Stimulated activated CD8-positive, alpha-beta memory T cell treated with anti-CD3 and anti-CD28 coated beads, Interleukin-7, amount 100 ng/mL, for 24 hours (primary cell): Measurements from ENCODE around the gene PCNX1.
"Not testable (repeated sequence)": the region's sequence is repeated elsewhere in the genome, so short reads cannot be mapped to it uniquely, and the experiment has no call there.

Source experiments
- DNase-seq: peaks from one replicate; pipeline ENCODE4 v3.0.0-alpha.2; 2020; ENCODE audit warnings: low read depth

Gene PCNX1

DNA sequence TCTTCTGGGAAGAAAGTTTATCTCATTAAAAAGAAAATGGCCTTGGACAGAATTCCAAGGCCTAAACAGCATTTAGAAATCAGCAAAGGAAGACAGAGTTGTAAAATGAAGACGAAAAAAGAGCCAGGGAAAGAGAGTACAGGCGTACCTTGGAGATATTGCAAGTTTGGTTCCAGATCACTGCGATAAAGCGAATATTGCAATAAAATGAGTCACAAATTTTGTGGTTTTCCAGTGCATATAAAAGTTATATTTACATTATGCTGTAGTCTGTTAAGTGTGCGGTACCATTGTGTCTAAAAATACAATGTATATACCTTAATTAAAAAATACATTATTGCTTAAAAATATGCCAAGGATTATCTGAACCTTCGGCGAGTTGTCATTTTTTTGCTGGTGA is 9.0 kb downstream of the PCNX1 start:
- no peak for DNase-seq

DNA sequence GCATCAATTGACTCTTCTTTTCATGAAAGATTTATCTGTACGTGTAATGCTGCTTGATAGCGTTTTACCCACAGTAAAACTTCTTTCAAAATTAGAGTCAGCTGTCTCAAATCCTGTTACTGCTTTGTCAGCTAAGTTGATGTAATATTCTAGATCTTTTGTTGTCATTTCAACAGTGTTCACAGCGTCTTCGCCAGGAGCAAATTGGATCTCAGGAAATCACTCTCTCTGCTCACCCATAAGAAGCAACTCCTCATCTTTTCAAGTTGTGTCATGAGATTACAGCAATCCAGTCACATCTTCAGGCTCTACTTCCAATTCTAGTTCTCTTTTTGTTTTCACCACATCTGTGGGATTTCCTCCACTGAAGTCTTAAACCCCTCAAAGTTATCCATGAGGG is 9.5 kb downstream of the PCNX1 start:
- DNase-seq: no peak

DNA sequence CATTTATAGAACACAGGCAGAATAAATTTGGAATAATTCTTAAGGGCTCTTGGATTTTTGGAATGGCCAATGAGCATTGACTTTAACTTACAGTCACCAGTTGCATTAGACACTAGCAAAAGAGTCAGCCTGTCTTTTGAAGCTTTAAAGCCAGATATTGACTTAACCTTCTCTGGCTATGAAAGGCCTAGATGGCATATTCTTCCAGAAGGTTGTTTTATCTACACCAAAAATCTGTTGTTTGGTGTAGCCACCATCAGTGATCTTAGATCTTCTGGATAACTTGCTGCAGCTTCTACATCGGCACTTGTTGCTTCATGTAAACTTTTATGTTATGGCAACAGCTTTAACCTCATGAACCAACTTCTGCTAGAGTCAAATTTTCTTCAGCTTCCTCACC is 10.4 kb downstream of the PCNX1 start:
- DNase-seq: no peak

DNA sequence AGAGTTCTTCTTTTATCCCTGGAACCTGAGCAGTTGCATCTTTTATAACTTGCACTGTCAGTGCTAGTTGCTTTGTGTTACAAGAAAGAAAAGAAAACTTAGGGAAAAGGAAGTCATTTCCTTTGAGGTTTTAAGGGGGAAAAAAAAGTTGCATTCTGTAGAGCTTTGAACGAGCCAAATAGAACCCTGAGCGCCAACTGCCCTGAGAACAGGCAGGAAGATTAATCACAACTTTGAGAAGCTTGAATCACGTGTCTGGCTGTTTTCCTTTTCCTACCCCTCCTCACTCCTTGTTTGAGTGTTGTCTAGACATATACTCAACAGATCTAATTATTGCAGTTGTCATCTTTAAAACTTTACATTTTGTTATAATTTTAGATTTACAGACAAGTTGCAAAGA is 12.5 kb downstream of the PCNX1 start:
- no peak for DNase-seq

DNA sequence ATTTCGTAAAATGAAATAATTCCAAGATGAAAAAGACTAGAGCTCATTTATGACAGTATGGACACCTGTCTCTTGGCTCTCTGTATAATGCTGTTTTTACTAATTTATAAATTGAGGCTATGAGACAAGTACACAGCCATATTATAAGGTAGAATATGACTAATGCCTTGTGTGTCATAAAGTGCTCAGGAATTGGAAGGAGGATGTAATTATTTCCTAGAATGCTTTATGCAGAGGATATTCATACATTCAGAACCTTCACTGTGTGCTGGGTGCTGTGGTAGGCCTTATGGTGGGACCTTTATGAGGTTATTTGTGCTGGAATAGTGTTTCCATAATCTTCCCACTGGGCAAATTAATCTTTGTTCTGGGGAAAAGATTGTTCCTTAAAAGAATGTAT is 13.3 kb downstream of the PCNX1 start:
- DNase-seq: no peak

GRCh38 chr14:70921669-70922068 is 14.4 kb downstream of the PCNX1 start:
- no peak for DNase-seq

GRCh38 chr14:70924521-70924920 is 17.3 kb downstream of the PCNX1 start:
- no peak for DNase-seq

- no peak for DNase-seq
Measured at GRCh38 chr14:70926235-70926830, 19.1 kb downstream of the PCNX1 start.

- DNase-seq: no peak
Measured at GRCh38 chr14:70931008-70931407, 23.7 kb downstream of the PCNX1 start.

- no peak for DNase-seq
Measured at GRCh38 chr14:70934084-70934483, 26.8 kb downstream of the PCNX1 start.

- DNase-seq: no peak
Measured at GRCh38 chr14:70934502-70935134, 27.4 kb downstream of the PCNX1 start.

DNA sequence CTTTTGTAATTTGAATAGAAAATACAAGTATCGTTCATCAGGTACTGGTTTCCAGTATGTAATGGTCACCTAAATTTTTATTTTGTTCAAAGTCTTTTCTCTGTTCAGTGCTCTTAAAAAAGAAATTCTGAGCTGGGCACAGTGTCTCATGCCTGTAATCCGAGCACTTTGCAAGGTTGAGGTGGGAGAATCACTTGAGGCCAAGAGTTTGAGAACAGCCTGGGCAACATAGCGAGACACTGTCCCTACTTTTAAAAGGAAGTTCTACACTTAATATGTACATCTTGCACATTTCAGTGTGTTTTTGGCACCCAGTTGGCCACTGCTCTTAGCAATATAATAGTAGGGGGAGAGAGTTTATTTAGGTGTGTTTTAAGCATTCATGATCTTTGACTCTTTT is 27.9 kb downstream of the PCNX1 start:
- no peak for DNase-seq

DNA sequence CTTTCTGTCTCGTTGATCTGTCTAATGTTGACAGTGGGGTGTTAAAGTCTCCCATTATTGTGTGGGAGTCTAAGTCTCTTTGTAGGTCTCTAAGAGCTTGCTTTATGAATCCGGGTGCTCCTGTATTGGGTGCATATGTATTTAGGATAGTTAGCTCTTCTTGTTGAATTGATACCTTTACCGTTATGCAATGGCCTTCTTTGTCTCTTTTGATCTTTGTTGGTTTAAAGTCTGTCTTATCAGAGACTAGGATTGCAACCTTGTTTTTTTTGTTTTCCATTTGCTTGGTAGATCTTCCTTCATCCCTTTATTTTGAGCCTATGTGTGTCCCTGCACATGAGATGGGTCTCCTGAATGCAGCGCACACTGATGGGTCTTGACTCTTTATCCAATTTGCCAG is 32.4 kb downstream of the PCNX1 start:
- DNase-seq: not testable (repeated sequence)

DNA sequence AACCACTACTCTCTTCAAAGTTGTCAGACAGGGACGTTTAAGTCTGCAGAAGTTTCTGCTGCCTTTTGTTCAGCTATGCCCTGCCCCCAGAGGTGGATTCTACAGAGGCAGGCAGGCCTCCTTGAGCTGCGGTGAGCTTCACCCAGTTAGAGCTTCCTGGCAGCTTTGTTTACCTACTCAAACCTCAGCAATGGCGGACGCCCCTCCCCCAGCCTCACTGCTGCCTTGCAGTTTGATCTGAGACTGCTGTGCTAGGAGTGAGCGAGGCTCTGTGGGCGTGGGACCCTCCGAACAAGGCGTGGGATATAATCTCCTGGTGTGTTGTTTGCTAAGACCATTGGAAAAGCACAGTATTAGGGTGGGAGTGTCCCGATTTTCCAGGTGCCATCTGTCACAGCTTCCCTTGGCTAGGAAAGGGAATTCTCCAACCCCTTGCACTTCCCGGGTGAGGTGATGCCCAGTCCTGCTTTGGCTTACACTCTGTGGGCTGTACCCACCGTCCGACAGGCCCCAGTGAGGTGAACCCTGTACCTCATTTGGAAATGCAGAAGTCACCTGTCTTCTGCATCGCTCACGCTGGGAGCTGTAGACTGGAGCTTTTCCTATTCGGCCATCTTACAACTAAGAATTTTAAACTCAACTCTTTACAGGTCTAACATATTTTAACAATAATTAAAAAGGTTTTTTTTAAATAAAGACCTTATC is 34.5 kb downstream of the PCNX1 start:
- not testable (repeated sequence) for DNase-seq

- no peak for DNase-seq
Measured at GRCh38 chr14:70942342-70942706, 35.1 kb downstream of the PCNX1 start.

DNA sequence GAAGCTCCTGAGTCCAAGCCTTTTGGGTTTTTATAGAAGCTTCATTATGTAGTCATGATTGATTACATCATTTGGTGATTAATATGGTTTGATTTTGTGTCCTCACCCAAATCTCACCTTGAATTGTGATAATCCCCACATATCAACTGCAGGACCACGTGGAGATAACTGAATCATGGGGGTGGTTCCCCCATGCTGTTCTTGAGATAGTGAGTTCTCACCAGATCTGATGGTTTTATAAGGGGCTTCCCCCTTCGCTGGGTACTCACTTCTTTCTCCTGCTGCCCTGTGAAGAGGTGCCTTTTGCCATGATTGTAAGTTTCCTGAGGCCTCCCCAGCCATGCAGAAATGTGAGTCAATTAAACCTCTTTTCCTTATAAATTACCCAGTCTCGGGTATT is 35.5 kb downstream of the PCNX1 start:
- DNase-seq: not testable (repeated sequence)

- no peak for DNase-seq
Measured at GRCh38 chr14:70943838-70944237, 36.6 kb downstream of the PCNX1 start.

DNA sequence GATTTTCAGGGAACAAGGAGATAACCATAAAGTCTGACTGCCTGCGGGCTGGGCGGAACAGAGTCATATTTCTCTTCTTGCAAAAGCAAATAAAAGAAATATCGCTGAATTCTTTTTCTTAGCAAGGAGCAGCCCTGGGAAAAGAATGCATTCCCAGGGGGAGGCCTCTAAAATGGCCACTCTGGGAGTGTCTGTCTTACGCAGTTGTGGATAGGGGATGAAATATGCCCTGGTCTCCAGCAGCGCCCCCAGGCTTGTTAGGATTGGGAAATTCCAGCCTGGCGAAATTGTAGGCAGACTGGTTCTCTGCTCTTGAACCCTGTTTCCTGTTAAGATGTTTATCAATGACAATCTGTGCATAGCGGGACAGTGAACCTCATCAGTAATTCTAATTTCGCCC is 40.5 kb downstream of the PCNX1 start:
- DNase-seq: no peak

- DNase-seq: no peak
Measured at GRCh38 chr14:70952485-70952884, 45.2 kb downstream of the PCNX1 start.

- no peak for DNase-seq
Measured at GRCh38 chr14:70954068-70954467, 46.8 kb downstream of the PCNX1 start.

DNA sequence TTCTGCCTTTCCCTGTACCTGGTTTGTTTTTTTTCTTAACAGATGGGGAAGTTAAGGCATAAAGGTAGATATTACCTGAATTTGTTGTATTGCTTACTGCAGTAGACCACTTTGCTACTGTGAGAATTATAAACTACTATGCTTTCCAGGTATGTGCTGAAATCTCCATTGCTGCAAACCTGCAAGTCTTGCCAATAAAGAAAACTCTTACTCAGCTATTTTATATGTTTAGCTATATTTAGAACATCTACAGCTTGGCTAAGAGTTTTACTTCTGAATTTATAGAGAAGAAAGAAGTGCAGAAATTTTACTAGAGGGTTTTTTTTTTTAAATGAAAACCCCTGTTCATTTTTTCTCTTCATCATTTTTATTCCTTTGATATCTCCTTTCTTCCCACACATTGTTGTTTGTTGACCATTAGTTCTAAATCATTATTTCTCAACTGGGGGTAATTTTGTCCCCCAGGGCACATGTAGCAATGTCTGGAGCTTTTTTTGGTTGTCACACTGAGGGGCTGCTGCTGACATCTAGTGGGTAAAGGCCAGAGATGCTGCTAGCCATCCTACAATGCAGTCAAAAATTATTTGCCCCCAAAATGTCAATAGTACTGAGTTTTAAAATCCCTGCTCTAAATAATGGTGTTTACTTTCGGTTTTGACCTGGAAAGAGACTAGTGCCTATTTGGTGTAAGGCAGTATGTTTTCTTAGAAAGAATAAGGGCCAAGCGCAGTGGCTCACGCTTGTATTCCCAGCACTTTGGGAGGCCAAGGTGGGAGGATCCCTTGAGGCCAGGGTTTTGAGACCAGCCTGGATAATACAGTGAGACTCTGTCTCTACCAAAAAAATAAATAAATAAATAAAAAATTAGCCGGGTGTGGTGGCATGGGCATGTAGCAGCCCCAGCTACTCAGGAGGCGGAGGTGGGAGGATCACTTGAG is 48.6 kb downstream of the PCNX1 start:
- DNase-seq: no peak

GRCh38 chr14:70956511-70956910 is 49.3 kb downstream of the PCNX1 start:
- DNase-seq: no peak

DNA sequence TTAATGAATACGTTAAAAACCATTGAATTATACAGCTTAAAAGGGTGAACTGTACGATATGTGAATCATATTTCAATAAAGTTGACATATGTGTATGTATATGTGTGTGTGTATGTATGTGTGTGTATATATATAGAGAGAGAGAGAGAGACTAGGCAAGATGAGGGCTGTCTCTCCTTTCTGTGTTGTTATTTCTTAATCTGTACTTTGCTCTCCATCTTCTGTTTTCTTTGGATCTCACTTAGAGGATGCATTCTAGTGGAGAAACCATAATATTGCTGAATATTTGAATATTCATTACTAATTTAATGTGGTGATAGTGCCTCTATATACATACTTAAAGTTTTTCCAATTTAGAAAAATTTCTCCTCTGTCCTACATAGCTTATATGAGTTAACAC is 50.5 kb downstream of the PCNX1 start:
- no peak for DNase-seq
